OCI-LY3 (cell line): Measurements from ENCODE around the gene OR6K2.

Experiments used
- H2AFZ ChIP-seq: fragments of 200-600, 300-600 bp; shearing (Covaris generic); 2 replicates; pipeline ENCODE4 v1.6.0; 2014; ENCODE audit warnings: antibody characterized with exemption, low read depth, low read length
- H3K27ac ChIP-seq: fragments of 200-600, 300-600 bp; sonication (generic); 2 replicates; pipeline ENCODE4 v1.5.1; 2014; ENCODE audit warnings: mild to moderate bottlenecking, low read length, moderate library complexity, mixed read lengths
- H3K27me3 ChIP-seq: fragments of 200-600, 300-600 bp; sonication (generic); 2 replicates; pipeline ENCODE4 v1.6.1; 2014; ENCODE audit warnings: low read depth, low read length, mixed read lengths
- H3K36me3 ChIP-seq: fragments of 200-600, 300-600 bp; sonication (generic); replicated peaks from 2 replicates; pipeline ENCODE3; 2014; ENCODE audit warnings: low read depth, low read length, mixed read lengths
- H3K4me1 ChIP-seq: fragments of 300-600, 200-600 bp; sonication (generic); 2 replicates; pipeline ENCODE4 v1.6.1; 2014; ENCODE audit warnings: low read length, mixed read lengths
- H3K4me2 ChIP-seq: fragments of 200-600, 300-600 bp; sonication (generic); 2 replicates; pipeline ENCODE4 v1.6.1; 2014; ENCODE audit warnings: low read length, mixed read lengths
- H3K4me3 ChIP-seq: fragments of 300-600, 200-600 bp; sonication (generic); 2 replicates; pipeline ENCODE4 v1.5.1; 2014; ENCODE audit warnings: antibody characterized with exemption, mild to moderate bottlenecking, low read length, moderate library complexity
- H3K79me2 ChIP-seq: fragments of 300-600, 200-600 bp; shearing (Covaris generic); 2 replicates; pipeline ENCODE4 v1.6.1; 2014; ENCODE audit warnings: mild to moderate bottlenecking, low read length, mixed read lengths
- H3K9ac ChIP-seq: fragments of 300-600, 200-600 bp; shearing (Covaris generic); 2 replicates; pipeline ENCODE4 v1.6.0; 2014; ENCODE audit warnings: mild to moderate bottlenecking, low read length, moderate library complexity
- H3K9me3 ChIP-seq: fragments of 200-600, 300-600 bp; shearing (Covaris generic); 2 replicates; pipeline ENCODE4 v1.6.1; 2014; ENCODE audit warnings: low read length, mixed read lengths; ENCODE audit not compliant: insufficient read depth
- H4K20me1 ChIP-seq: fragments of 200-600, 300-600 bp; sonication (generic); 2 replicates; pipeline ENCODE4 v1.6.1; 2016; ENCODE audit warnings: low read length, mixed read lengths; ENCODE audit not compliant: insufficient read depth
- EZH2phosphoT487 ChIP-seq: fragments of 200-600 bp; shearing (Covaris generic); IDR thresholded peaks from 2 replicates; pipeline ENCODE4 v1.6.1; 2018; ENCODE audit warnings: antibody characterized with exemption, mixed run types, low read depth
- TF ChIP-seq, protein P1 (sequence below): fragments of 200-600, 300-600 bp; sonication (generic); IDR thresholded peaks from 2 replicates; pipeline ENCODE4 v1.5.1; 2014; ENCODE audit warnings: antibody characterized with exemption, low read length, low read depth

Gene OR6K2

DNA sequence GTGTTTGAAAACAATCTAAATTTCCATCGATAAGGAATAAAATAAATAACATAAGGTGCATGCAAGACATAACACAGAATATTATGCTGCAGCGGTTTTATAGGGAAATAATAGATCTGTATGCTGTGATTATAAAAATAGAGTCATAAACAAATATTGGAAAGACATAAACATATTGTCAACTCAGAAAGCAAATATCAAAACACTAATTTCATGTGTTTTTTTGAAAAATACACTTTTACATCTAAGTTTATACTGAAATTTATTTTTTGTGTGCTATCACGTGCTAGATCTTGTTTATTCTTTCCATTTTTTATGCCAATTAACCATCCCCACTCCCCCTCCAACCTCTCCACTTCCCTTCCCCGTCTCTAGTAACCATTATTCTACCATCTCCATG, 10.6 kb upstream of the OR6K2 start:
- no peak for TF ChIP-seq EZH2phosphoT487
- TF ChIP-seq, protein P1, sequence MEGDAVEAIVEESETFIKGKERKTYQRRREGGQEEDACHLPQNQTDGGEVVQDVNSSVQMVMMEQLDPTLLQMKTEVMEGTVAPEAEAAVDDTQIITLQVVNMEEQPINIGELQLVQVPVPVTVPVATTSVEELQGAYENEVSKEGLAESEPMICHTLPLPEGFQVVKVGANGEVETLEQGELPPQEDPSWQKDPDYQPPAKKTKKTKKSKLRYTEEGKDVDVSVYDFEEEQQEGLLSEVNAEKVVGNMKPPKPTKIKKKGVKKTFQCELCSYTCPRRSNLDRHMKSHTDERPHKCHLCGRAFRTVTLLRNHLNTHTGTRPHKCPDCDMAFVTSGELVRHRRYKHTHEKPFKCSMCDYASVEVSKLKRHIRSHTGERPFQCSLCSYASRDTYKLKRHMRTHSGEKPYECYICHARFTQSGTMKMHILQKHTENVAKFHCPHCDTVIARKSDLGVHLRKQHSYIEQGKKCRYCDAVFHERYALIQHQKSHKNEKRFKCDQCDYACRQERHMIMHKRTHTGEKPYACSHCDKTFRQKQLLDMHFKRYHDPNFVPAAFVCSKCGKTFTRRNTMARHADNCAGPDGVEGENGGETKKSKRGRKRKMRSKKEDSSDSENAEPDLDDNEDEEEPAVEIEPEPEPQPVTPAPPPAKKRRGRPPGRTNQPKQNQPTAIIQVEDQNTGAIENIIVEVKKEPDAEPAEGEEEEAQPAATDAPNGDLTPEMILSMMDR = no peak
- no peak overlapping the region for H2AFZ ChIP-seq
- H3K27me3 ChIP-seq = peaks cover 6% of the 10 kb centered on the region; the same call in 1 of the 2 replicates

DNA sequence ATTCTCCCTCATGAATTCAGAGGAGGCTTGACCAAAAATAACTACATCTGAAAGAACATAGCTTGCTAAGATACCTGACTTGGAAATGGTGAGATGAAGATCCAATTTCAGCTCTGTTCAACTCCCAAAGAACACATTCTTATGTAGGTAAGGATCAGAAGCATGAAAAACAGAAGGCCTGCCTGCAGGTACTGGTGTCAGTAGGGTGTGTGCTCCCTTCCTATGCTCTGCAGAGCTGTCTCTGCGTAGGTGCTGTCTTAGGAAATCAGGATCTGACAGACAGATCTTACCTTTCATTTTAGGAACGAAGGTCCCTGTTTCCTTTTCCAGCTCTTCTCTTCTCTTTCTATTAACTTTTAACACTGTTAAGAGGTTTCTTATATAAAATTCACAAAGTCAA, 5.6 kb upstream of the OR6K2 start:
- H4K20me1 ChIP-seq = no peaks in the 10 kb centered on the region
- no peak overlapping the region for H3K9ac ChIP-seq
- no peaks in the 10 kb centered on the region for H3K9me3 ChIP-seq
- peaks cover 6% of the 10 kb centered on the region; the same call in 1 of the 2 replicates for H3K27me3 ChIP-seq
- no peak overlapping the region for H3K4me3 ChIP-seq
- TF ChIP-seq, protein P1 = no peak
- TF ChIP-seq EZH2phosphoT487 = no peak
- H2AFZ ChIP-seq = no peak overlapping the region
- no peak overlapping the region for H3K27ac ChIP-seq
- H3K4me2 ChIP-seq = no peak overlapping the region
- no peaks in the 10 kb centered on the region for H3K4me1 ChIP-seq
- H3K36me3 ChIP-seq = no peaks in the 10 kb centered on the region
- no peaks in the 10 kb centered on the region for H3K79me2 ChIP-seq

More for the DNA sequence above, 10.6 kb upstream of the OR6K2 start:
- H3K79me2 ChIP-seq = no peaks in the 10 kb centered on the region
- H3K27ac ChIP-seq = no peak overlapping the region
- no peak overlapping the region for H3K4me2 ChIP-seq
- no peaks in the 10 kb centered on the region for H3K4me1 ChIP-seq
- no peaks in the 10 kb centered on the region for H4K20me1 ChIP-seq
- H3K9me3 ChIP-seq = no peaks in the 10 kb centered on the region
- no peak overlapping the region for H3K4me3 ChIP-seq
- H3K36me3 ChIP-seq = no peaks in the 10 kb centered on the region
- H3K9ac ChIP-seq = no peak overlapping the region

DNA sequence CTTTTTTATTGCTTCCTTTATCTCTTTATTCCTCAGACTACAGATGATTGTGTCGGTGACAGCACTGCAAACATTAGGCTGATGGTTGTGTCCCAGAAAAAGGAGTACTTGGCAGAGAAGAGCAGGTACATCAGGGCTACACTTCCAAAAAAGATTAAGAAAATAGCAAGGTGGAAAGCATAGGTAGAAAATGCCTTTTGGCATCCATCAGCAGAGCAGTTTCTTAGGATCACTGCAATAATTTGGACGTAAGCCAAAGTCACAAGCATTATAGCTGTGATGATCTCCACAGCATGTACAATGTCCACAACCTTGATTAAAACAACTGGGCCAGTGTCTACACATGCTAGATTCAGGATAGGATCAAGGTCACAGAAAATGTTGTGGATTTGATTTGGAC, 5.9 kb downstream of the OR6K2 start:
- H3K36me3 ChIP-seq = no peaks in the 10 kb centered on the region
- no peaks in the 10 kb centered on the region for H3K4me1 ChIP-seq
- TF ChIP-seq EZH2phosphoT487 = no peak
- TF ChIP-seq, protein P1 = no peak
- no peak overlapping the region for H3K27ac ChIP-seq
- no peaks in the 10 kb centered on the region for H3K79me2 ChIP-seq
- H3K4me2 ChIP-seq = no peak overlapping the region
- H4K20me1 ChIP-seq = no peaks in the 10 kb centered on the region
- H3K9me3 ChIP-seq = no peaks in the 10 kb centered on the region
- H3K27me3 ChIP-seq = no peaks in the 10 kb centered on the region
- no peak overlapping the region for H2AFZ ChIP-seq
- no peak overlapping the region for H3K9ac ChIP-seq
- H3K4me3 ChIP-seq = no peak overlapping the region

DNA sequence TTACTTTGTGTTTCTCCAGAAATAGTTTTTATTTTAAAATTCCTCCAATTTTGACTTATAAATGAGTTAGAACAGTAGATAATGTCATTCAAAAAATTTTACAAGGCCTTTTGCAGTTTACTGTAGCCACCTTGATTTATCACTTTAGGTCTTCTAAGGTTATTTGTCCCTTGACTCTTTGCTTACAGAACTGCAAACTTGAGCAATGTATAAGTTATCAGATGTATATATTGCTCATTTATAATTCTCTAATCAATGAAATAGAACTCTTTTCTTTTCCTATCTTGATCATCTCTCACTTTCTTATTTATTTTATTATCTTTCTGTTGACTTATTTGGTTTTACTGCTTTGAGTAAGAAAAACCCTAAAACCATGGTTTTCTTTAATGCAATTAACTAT, 8.1 kb downstream of the OR6K2 start:
- TF ChIP-seq, protein P1 = no peak
- no peak for TF ChIP-seq EZH2phosphoT487
- Histone ChIP-seq H3K79me2 (no peaks in the 10 kb centered on the region), H3K4me1 (no peaks in the 10 kb centered on the region), H3K9ac (no peak overlapping the region), H3K4me2 (no peak overlapping the region), H3K36me3 (no peaks in the 10 kb centered on the region), H3K27me3 (no peaks in the 10 kb centered on the region), H3K9me3 (no peaks in the 10 kb centered on the region), H3K27ac (no peak overlapping the region), H4K20me1 (no peaks in the 10 kb centered on the region), H3K4me3 (no peak overlapping the region), H2AFZ (no peak overlapping the region)
